Fibroblast of skin of back (primary cell): ENCODE data around the gene DTHD1.

ENCODE experiments used
- DNase-seq: peaks from one replicate; pipeline ENCODE4 v3.0.0-alpha.2; 2013

Gene DTHD1

DNA sequence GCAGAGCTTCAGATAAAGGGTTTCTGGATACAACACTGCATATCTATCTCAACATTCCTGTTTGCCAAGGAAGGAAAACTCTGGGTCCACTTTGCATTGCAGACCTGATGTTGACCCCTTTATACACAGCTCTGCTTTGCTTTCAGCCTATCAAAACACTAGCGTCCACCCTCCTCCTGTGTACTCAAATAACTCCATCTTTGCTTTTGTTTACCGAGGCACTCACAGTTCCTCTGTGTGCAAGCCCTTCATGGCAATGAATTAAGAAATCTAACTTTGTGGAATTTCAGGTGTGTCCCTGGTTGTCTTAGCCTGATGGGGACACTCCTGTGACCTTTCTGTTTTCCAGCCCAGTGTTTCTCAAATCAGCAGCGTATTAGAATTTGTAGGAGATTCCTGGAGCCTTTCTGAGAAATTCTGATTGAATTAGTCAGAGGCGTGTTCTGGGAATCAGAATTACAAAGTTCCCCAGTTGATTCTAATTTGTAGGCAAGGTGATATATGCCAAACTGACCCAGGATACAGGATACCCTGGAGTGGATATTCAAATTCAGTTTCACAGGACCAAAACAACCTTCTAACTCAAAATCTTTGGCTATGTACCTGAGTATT is 68.6 kb downstream of the DTHD1 start:
- peak; percentile 2 for DNase-seq

DNA sequence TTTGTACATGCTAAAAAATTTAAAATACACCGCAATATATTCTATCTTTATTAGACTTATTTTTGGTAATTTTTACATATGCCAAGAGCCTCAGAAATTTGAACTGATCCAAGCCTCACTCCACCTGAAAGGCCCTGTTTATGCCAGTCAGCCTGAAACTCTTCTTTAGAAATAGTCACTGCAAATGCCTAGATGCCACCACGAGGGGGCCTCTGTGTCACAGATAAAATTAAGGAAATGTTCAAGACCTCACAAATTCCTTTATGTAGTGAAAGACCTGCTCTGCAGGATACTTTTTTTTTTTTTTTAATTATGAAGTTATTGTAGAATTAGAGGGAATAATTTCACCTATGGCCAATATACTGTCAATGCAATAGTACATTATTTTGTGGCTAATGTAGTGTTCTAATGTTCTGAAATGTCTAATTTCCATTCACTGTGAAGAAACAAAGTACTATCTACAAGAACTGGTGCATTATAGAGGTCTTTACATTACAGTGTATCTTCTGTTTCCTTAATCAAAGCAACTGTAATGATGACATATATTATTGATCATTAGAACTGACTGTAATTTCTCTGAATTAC is 69.8 kb downstream of the DTHD1 start:
- peak; percentile 35 for DNase-seq

DNA sequence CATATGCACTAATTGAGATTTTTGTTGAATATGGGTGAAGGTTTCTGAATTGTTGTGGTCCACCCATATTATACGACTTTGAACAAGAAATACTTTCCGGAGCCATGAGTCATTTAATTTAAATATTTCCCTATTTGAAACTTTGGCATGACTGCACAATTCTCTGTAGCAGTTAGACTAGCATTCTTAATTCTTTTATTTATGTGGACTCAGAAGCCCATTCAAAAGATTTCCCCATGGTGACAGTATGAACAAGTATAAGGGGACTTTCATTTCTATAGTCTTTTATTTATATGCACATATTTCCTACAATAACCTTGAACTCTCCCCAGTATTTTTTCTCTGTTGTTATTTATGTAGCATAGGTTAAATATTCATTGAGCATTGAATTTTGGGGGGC is 72.6 kb downstream of the DTHD1 start:
- no peak for DNase-seq

DNA sequence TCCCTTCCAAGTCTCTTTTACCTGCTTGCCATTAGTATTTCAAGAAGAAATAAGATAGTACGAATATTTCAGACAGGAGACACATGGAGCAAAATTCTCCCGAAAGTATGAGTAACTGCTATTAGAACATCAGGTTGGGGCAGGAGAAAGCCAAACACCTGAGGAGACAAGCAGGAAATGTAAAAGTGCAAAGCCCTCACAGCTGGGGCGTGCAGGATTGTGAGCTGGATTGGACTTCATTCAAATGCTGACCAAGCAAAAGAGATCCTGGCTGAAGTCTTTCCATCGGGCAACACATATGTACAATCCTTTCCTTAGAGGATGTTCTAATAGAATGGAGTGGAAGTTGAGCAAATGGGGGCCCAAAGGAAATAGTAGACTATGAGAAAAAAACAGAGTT is 76.8 kb downstream of the DTHD1 start:
- DNase-seq, result no peak

DNA sequence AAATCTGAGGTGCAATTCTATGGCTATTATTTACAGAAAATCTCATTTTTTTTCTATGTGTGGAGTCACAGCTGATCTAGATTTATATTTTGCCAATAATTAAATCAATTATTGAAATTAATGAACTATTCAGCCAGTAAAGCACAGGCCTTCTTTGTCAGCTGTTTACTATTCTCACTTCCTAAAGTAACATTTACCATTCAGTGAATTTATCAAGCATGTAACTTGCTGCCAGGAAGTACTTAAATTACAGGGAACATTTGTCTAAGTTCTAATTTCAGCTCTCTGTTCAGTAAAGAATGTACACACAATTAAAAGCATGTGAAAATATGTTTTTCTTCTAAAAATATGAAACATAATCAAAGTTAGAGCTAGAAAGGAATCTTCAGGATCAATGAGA is 79.3 kb downstream of the DTHD1 start:
- no peak for DNase-seq

DNA sequence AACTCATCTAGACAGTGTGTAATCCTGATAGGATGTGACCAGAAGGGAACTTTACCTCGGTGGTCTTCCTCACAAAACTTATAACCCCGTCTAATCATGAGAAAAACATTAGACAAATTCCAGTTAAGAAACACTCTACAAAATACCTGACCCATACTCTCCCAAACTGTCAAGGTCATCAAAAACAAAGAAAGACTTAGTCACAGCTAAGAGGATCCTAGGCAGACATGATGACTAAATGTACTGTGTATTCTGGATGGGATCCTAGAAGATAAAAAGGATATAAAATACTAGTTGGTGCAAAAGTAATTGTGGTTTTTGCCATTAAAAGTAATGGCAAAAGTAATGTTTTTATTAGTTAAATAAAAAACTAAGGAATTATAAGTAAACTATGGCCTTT is 81.6 kb downstream of the DTHD1 start:
- DNase-seq, result peak; percentile 16

DNA sequence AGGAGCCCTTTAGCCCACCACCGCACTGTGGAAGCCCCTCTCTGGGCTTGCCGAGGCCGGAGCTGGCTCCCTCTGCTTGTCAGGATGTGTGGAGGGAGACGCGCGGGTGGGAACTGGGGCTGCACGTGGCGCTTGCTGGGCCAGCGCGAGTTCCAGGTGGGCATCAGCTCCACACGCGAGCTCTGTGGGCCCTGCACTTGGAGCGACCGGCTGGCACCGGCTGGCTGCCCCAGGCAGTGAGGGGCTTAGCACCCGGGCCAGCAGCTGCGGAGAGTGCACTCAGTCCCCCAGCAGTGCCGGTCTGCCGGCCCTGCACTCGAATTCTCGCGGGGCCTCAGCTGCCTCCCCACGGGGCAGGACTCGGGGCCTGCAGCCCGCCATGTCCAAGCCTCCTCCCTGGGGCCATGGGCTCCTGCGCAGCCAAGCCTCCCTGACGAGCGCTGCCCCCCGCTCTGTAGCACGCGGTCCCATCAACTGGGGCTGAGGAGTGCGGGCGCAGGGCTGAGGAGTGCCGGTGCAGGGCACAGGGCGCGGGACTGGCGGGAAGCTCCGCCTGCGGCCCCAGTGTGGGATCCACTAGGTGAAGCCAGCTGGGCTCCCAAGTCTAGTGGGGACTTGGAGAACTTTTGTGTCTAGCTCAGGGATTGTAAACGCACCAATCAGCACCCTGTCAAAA is 93.6 kb downstream of the DTHD1 start:
- DNase-seq, result no peak

DNA sequence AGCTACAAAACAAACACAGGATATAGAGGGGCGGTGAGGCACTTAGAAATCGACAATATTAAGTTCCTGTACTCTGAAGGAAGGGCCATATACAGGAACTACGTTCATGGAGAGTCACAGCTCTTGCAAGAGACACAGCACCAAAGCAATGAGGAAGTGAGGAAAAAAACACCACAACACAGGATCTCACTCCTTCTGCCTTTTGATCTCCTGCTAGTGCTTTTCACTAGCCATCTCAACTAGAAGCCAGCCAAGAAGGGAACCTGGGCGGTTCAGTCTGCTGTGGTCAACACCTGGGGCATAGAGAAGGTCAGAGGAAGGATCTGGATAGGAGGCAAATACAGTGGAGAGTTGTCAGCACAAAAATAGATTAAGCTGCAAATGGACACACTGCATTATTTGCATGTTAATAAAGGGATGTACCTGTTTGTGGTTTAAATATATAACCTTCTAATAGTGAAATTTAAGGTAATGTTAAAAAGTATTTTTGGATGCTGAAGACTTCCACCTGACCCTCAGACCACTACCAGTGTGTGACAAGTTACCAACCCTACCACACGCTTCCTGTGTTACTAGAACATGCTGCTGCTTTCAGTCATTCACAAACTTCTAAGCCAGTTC is 104.6 kb downstream of the DTHD1 start:
- no peak for DNase-seq

DNA sequence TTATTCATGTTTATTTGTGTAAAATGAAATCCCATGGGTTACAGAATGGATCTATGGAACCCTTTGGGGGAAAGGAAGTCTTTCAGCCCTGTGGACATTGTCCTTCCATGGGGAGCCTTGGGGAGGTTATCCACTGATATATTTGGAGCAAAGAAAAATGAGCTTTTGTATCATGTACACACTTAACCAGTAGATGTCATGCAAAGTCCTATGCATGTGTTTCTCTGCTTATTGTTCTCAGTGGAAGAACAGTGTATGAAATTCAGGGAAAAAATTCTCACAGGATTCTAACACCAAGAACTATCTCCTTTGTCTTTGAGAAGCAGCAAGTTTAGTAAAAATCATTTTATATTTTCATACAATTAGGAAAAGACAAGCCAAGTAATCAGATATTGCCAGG is 105.3 kb downstream of the DTHD1 start:
- no peak for DNase-seq

DNA sequence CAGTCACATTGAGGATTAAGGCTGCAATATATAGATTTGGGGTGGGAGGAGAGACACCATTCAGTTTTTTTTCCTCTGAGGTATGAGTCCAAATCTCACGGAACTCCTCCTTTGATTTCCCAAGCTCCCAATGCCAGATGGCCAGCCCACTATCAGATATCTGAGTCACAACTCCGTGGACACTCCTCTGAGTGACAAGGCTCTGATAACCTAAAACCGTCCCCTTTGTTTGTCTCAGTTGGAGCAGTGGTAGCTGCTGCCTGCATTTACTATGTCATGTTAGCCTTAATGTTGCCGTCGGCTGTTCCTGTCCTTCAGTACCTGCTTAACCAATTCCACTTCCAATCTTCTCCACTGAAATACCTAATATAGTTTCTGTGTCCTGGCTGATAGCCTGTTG is 107.3 kb downstream of the DTHD1 start:
- DNase-seq, result no peak

DNA sequence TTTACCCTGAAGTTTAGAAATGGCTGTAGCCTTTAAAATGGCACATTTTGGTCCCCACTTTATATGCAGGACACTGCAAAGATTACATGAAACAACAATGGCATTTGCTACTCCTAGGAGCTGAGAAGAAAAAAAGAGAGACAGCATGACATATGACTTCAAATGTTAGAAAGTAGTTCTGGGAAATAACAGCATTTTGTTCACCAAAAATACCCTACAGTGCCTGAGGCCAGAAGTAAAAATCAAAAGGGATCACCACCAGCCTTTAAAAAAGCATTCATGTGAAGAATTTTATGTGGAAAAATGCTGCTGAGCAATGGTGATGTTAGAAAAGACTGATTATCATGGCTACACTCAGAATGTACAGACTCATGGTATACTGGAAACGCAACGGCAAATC is 110.0 kb downstream of the DTHD1 start:
- DNase-seq, result no peak

DNA sequence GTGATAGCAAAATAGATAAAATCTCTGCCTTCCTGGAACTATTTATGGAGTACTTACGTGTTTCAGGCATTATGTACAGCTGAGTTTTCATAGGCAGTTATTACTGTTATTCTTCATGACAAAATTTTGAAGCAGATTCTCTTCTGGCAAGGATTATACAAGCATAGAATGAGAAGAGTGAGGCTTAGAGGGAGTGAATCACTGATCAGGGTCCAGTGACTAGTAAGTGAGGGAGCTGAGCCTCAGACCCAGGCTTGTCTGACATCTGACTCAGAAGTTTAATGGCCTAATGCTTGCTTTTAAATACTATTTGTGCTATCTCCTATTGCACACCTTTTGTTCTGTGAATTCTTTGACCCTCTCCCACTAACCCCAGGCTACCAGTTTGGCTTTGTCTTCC is 110.6 kb downstream of the DTHD1 start:
- no peak for DNase-seq

DNA sequence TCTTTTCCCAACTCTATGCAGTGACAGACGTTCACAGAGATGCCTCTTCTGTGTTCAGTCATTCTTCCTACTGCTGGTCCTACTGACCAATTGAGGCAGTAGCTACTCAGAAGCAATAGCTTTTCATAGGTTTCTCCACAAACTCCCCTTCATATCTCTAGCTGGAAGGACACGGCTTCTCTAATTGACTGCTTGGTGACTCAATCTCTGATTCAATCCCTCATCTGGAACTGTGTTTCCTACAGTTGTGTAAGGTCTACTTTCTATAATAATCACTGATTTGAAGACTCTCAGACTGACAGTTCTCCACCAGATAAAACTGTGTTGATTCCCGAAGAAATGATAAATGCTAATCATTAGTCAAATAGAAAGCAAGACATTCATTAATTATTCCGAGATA is 111.5 kb downstream of the DTHD1 start:
- DNase-seq, result no peak
